Right ventricle myocardium inferior (tissue), 1 donor: Measurements from ENCODE around the gene HYOU1. TPM values are rescaled to one million over a fixed set of nuclear protein-coding genes. Genes with fewer than 3 reads are reported as not detected.
"Not testable (repeated sequence)": the region's sequence is repeated elsewhere in the genome, so short reads cannot be mapped to it uniquely, and the experiment has no call there.

Experiments used
- ATAC-seq: fragments of 200-7000 bp; cut with Tn5 transposase; one replicate; pipeline ENCODE4 v1.9.1; 2020; ENCODE audit warnings: mild to moderate bottlenecking, moderate library complexity
- DNase-seq: peaks from one replicate; pipeline ENCODE4 v3.0.0; 2021; ENCODE audit errors: missing footprints
- intact Hi-C: fragments of 100-400 bp; cut with DNase I; formaldehyde crosslinking; loops from one replicate; pipeline ENCODE4 v1.11.0; 2022
- total RNA-seq: library from RNA; stranded (reverse); fragmentation: NEBNext Ultra II Directional; extraction: Animal tissue kit (Norgen Biotek cat#: 25700); gene quantifications from one replicate; pipeline ENCODE4 v1.2.1, GENCODE V29; 2021
- donor health status: DM: no; HTN: yes; CAD: no; lungs with severe emphysema.

HYOU1 gene
- total RNA-seq, 1 donor from 2014 or later: 78.3 TPM

- intact Hi-C loops: no loop called here
- ATAC-seq (no peak), DNase-seq (no peak)
Observed at GRCh38 chr11:119088406-119088805, 31.4 kb upstream of the HYOU1 start.

GRCh38 chr11:119087747-119088241 lies 30.8 kb upstream of the HYOU1 start:
- intact Hi-C loops: no loop called here
- ATAC-seq (no peak), DNase-seq (no peak)

DNA sequence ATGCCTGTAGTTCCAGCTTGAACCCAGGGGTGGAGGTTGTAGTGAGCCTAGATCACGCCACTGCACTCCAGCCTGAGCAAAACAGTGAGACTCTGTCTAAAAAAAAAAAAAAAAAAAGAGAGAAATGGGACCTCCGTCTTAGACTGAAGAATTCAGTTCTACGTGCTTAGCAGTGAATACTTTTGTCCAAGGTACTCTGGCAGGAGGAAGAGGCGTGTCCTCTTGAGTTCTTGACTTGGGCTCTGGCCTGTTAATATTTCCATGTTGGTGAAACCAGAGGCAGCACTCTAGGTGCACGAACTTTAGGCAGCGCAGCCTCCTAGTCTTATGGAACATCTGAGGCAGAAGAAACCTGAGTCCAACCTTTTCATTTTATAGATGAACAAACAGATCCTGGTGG lies 30.1 kb upstream of the HYOU1 start:
- intact Hi-C loops: no loop called here
- ATAC-seq: no peak
- no peak for DNase-seq

DNA sequence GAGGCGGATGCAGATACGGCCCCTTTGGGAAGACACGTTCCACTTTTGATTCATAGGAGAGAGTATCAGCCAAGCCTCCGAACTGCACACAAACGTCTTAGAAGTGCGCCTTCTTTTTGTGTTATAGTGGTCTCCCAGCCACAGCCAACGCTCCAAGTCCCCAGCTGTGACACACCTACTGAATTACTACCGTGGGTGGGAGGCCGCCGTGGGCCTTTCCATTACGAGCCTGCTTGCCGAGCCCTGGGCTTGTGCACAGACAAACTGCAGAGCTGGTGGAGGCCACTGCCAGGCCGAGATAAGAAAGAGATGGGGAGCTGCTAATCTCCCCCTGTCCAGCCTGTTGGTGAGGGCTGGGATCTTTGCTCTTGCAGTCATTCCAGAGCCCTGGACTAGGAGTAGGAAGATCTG lies 28.4 kb upstream of the HYOU1 start:
- intact Hi-C loops: loop anchor here (2.0 kb wide), 1 partner anchor 19 kb away; the partner anchor contains the start of gene VPS11
- DNase-seq: peak; percentile 66
- peak; percentile 2 for ATAC-seq

- DNase-seq (peak; percentile 97), ATAC-seq (peak; percentile 97)
- intact Hi-C loops: loop anchor here (2.0 kb wide), 1 partner anchor 18 kb away; the partner anchor contains the start of gene VPS11
Observed at GRCh38 chr11:119084663-119085436, 27.8 kb upstream of the HYOU1 start, which contains the start of gene HMBS. Gene HMBS, plus strand, starts transcription at chr11:119084881. Its CDS starts 153 bp downstream, at chr11:119085034.

- intact Hi-C loops: no loop called here
- DNase-seq: no peak
Observed at GRCh38 chr11:119081682-119082260, 24.8 kb upstream of the HYOU1 start.

GRCh38 chr11:119078675-119079420 lies 21.8 kb upstream of the HYOU1 start:
- intact Hi-C loops: no loop called here
- ATAC-seq (no peak), DNase-seq (no peak)

More at GRCh38 chr11:119081682-119082260, 24.8 kb upstream of the HYOU1 start:
- ATAC-seq: no peak

DNA sequence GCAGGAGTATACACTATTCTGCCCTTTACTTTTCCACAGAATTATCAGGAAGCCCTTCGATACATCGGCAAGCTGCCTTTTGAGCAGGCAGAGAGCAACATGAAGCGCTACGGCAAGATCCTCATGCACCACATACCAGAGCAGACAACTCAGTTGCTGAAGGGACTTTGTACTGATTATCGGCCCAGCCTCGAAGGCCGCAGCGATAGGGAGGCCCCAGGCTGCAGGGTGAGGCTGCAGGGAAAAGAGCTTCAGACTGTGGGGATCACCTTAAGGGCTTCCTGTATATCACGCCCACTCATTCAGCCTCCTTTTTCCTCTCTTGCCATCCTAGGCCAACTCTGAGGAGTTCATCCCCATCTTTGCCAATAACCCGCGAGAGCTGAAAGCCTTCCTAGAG lies 20.8 kb upstream of the HYOU1 start:
- intact Hi-C loops: no loop called here
- ATAC-seq: no peak
- DNase-seq: no peak

- ATAC-seq (peak; percentile 99), DNase-seq (peak; percentile 99)
- intact Hi-C loops: loop anchor here (2.0 kb wide), 1 partner anchor 17 kb away; the partner anchor contains the start of gene HMBS
Observed at GRCh38 chr11:119067371-119068222, 10.6 kb upstream of the HYOU1 start, which contains the start of gene VPS11. Gene VPS11, plus strand, starts transcription at chr11:119067818. Its CDS starts 6 bp downstream, at chr11:119067824.

GRCh38 chr11:119065369-119065768 lies 8.4 kb upstream of the HYOU1 start:
- DNase-seq (no peak), ATAC-seq (no peak)
- intact Hi-C loops: no loop called here

DNA sequence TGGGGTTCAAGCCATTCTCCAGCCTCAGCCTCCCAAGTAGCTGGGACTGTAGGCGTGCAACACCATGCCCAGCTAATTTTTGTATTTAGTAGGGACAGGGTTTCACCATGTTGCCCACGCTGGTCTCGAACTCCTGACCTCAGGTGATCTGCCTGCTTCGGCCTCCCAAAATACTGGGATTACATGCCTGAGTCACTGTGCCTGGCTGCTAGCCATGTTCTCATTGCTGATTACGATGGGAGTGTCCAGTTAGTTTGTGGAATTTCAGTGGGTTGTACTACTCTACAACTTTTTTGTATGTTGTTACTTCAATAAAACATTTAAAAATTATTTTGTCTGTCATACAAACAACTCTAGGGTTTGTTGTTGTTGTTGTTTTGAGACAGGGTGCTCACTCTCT lies 5.8 kb upstream of the HYOU1 start:
- DNase-seq (no peak), ATAC-seq (no peak)
- intact Hi-C loops: no loop called here

- no peak for DNase-seq
- intact Hi-C loops: no loop called here
- ATAC-seq: no peak
Observed at GRCh38 chr11:119061256-119061655, 4.3 kb upstream of the HYOU1 start.

DNA sequence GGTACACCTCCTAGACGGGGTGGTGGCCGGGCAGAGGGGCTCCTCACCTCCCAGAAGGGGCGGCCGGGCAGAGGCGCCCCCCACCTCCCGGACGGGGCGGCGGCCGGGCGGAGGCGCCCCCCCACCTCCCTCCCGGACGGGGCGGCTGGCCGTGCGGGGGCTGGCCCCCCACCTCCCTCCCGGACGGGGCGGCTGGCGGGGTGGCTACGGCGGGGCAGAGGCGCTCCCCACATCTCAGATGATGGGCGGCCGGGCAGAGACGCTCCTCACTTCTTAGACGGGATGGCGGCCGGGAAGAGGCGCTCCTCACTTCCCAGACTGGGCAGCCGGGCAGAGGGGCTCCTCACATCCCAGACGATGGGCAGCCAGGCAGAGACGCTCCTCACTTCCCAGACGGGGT lies 2.1 kb upstream of the HYOU1 start:
- ATAC-seq, DNase-seq, intact Hi-C loops: not testable (repeated sequence)

DNA sequence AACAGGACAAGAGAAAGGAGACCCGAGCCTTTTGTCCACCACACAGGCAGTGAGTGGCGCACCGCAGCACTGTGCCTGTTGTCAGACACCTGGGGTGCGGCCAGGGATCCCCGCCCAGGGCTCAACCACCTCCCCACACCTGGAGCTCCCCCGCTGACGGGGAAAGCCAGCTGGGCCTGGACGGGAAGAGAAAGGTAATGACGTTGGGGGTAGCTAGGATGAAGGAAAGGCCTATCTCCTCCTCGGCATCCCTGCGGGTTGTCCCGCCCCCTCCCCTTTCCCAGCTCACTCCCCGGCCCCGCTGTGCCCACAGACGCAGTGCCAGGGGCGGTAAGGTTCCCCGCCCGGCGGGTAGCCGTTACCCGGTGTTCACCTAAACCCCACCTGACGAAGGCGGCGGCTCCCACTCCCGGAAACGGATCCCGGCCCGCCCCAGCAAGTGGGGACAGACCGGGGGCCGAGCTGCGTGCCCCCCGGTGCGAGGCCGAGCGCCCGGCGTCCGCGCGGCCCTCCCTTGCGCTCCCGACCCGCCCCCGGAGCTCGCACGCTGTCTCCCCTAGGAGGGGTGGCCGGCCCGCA lies 495 bp downstream of the HYOU1 start:
- ATAC-seq: peak; percentile 6
- intact Hi-C loops: no loop called here
- DNase-seq: no peak

GRCh38 chr11:119055901-119056300 lies 1.1 kb downstream of the HYOU1 start:
- ATAC-seq (no peak), DNase-seq (no peak)
- intact Hi-C loops: no loop called here

DNA sequence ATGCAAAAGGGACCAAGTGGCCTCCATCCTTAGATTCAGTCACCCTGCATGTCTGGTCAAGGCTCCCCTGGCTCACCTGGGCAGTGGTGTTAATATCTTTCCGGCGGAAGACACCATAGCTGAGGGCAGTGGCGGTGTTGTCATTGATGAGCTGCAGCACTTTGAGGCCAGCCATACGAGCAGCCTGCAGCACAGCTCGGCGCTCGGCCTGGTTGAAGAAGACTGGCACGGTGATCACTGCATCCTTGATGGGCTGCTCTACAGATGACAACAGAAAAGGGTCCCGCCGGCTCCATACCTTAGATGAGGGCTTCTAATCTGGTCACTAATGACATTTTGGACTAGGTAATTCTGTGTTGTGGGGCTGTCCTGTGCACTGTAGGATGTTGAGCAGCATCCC lies 2.6 kb downstream of the HYOU1 start:
- ATAC-seq (no peak), DNase-seq (no peak)
- intact Hi-C loops: no loop called here

- intact Hi-C loops: no loop called here
- DNase-seq: no peak
- ATAC-seq: no peak
Observed at GRCh38 chr11:119052163-119052814, 4.7 kb downstream of the HYOU1 start.
